ENCODE data around the gene MX2. TPM values are rescaled to one million over a fixed set of nuclear protein-coding genes. Genes with fewer than 3 reads are reported as not detected.
A peak's percentile ranks its signal among the peaks of the same experiment; 100 is the strongest.

Gene MX2
- total and polyA plus RNA-seq, 2 donors (not counting 1 experiment from before 2014, with no cell fraction given): 2.0 to 3.6 TPM

DNA sequence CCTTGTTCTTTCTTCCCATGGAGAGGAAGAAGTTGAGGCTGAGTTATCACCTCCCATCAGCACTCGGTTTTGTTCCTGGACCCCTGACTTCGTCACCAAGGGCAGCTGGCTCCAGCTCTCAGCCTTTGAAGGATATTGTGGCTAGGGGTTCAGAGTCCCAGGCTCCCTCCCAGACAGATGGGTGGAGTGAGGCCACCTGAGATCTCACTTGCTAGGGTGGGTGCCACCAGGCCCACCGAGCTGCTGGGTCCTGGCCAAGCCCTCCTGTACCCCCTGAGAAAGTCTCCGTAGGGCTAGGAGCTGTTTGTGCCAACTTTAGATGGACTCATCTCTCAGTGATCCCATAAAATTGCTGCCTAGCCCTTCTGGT lies 6.9 kb downstream of the MX2 start:
- no peaks in the 10 kb centered on the region for H3K79me2 ChIP-seq (ENCODE audit: control insufficient read depth, insufficient read depth, low read length)
- H3K4me1 ChIP-seq (ENCODE audit: control insufficient read depth, extremely low read depth, insufficient read depth, low read length): no peaks in the 10 kb centered on the region
- H3K27me3 ChIP-seq (ENCODE audit: control insufficient read depth, insufficient read depth, low read length): no peaks in the 10 kb centered on the region
- H3K4me3 ChIP-seq (replicated peaks in 1 of 4; ENCODE audit: control extremely low read depth in 1 of 4, insufficient read depth in 1 of 4, low read depth in 3 of 4, low read length in 4 of 4): no peak overlapping the region
- no peak overlapping the region for H3K9ac ChIP-seq (ENCODE audit: insufficient read depth, low read length)
- H3K36me3 ChIP-seq (ENCODE audit: control insufficient read depth, insufficient read depth, low read length): no peaks in the 10 kb centered on the region
- H2AFZ ChIP-seq (ENCODE audit: low read length): no peak overlapping the region
- TF ChIP-seq EZH2 (IDR thresholded peaks at IDR 0.05; ENCODE audit: low read length, missing control alignments): no peak
- TF ChIP-seq, protein P1, sequence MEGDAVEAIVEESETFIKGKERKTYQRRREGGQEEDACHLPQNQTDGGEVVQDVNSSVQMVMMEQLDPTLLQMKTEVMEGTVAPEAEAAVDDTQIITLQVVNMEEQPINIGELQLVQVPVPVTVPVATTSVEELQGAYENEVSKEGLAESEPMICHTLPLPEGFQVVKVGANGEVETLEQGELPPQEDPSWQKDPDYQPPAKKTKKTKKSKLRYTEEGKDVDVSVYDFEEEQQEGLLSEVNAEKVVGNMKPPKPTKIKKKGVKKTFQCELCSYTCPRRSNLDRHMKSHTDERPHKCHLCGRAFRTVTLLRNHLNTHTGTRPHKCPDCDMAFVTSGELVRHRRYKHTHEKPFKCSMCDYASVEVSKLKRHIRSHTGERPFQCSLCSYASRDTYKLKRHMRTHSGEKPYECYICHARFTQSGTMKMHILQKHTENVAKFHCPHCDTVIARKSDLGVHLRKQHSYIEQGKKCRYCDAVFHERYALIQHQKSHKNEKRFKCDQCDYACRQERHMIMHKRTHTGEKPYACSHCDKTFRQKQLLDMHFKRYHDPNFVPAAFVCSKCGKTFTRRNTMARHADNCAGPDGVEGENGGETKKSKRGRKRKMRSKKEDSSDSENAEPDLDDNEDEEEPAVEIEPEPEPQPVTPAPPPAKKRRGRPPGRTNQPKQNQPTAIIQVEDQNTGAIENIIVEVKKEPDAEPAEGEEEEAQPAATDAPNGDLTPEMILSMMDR (conservative IDR thresholded peaks at IDR 0.05 in 1 of 2, IDR thresholded peaks at IDR 0.05 in 1 of 2; ENCODE audit: low read depth in 1 of 2, low read length in 2 of 2): no peak
- H4K20me1 ChIP-seq (ENCODE audit: control insufficient read depth, extremely low read depth, insufficient read depth, low read length): no peaks in the 10 kb centered on the region
- no peak overlapping the region for H3K27ac ChIP-seq (ENCODE audit: insufficient read depth, low read length)
- H3K9me3 ChIP-seq (ENCODE audit: control insufficient read depth, insufficient read depth, low read depth, low read length): no peaks in the 10 kb centered on the region
- DNase-seq (ENCODE audit: low read depth in 2 of 2): no peak
- no peak overlapping the region for H3K4me2 ChIP-seq (ENCODE audit: extremely low read depth, insufficient read depth, low read length)

DNA sequence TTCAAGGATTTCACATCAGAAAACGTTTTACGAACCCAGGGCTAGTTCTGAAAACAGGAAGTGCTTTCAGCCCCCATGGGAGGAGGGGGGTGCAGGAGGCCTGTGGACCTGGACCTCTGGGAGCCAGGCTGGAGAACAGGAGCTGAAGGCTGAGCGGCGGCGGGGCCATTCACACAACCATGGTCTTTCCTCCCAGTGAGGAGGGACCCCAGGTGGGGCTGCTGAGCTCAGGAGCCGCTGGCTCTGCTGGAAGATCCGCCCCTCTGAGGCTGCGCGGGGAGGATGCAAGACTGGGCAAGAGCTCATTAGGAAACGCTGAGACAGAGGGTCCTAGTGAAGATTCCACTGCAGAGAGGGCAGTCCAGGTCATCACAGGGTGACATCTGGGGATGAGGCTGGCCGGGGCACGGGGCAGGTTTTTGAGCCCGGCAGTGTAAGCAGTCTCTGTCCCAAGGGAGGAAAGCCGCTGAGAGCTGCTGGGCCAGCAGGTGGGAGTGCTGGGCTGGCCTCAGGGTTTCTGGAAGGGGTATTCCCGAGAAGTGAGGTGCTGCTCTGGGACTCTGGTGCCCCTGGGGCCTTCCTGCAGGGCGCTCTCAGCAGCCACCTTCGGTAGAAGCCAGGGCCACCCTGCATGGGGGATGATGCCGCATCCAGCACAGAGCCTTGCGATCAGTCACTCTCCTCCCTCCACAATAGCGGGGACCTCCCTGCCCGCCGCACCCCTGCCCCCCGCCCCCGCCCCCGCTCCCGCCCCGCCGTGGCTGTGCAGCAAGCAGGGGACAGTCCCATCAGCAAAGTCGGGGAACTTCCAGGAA lies 7.5 kb downstream of the MX2 start:
- no peaks in the 10 kb centered on the region for H3K9me3 ChIP-seq (ENCODE audit: control insufficient read depth, insufficient read depth, low read depth, low read length)
- no peaks in the 10 kb centered on the region for H3K4me1 ChIP-seq (ENCODE audit: control insufficient read depth, extremely low read depth, insufficient read depth, low read length)
- H3K9ac ChIP-seq (ENCODE audit: insufficient read depth, low read length): no peak overlapping the region
- no peaks in the 10 kb centered on the region for H3K36me3 ChIP-seq (ENCODE audit: control insufficient read depth, insufficient read depth, low read length)
- no peak for DNase-seq (ENCODE audit: low read depth in 2 of 2)
- TF ChIP-seq, protein P1 (conservative IDR thresholded peaks at IDR 0.05 in 1 of 2, IDR thresholded peaks at IDR 0.05 in 1 of 2; ENCODE audit: low read depth in 1 of 2, low read length in 2 of 2): peak in 1 of 2 donors; percentile 4
- no peak for TF ChIP-seq EZH2 (IDR thresholded peaks at IDR 0.05; ENCODE audit: low read length, missing control alignments)
- no peaks in the 10 kb centered on the region for H4K20me1 ChIP-seq (ENCODE audit: control insufficient read depth, extremely low read depth, insufficient read depth, low read length)
- H3K4me3 ChIP-seq (replicated peaks in 1 of 4; ENCODE audit: control extremely low read depth in 1 of 4, insufficient read depth in 1 of 4, low read depth in 3 of 4, low read length in 4 of 4): no peak overlapping the region
- H3K27me3 ChIP-seq (ENCODE audit: control insufficient read depth, insufficient read depth, low read length): no peaks in the 10 kb centered on the region
- H3K4me2 ChIP-seq (ENCODE audit: extremely low read depth, insufficient read depth, low read length): no peak overlapping the region
- H3K79me2 ChIP-seq (ENCODE audit: control insufficient read depth, insufficient read depth, low read length): no peaks in the 10 kb centered on the region
- no peak overlapping the region for H3K27ac ChIP-seq (ENCODE audit: insufficient read depth, low read length)
- no peak overlapping the region for H2AFZ ChIP-seq (ENCODE audit: low read length)

DNA sequence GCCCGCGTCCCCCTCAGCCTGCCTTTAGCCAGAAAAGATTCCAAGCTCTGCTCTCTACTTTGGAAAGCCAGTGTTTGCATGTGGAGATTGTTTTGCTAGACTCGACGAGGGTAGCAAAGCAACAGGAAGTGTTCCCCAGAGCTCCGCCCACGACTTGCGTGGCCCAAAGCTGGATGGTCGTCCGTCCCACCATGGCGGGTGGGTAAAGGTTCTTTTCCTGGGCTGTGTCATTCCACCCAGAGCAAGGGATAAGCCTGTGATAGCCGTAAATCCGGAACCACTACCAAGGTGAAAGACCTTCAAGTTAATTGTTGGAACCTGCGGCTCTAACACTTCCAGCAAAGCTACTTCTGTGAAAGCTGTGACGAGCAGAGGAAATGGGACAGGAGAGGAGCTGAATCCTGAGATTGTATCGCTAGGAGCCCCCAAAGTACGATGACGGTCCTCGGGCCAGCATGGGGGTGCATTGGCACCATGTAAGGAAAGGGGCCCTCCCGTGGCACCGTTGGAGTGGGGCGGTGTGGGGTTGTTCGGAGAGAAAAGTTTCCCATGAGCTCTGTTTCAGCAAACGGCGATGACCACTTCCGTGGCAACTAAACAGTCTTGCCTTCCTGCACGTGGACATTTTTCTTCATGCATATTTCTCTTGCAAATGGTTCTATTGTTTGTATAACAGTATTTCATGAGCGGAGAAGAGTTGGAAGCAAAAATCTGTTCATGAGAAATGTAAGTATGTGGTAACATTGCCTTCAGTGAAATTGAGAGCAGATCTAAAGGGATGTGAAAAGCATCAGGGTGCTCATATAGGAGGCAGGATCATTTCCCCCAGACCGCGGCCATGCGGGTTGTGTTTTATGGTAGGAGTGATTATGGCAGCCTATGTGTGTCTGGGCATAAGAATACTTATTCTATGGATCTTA lies 8.4 kb downstream of the MX2 start:
- H3K27me3 ChIP-seq (ENCODE audit: control insufficient read depth, insufficient read depth, low read length): no peaks in the 10 kb centered on the region
- H3K79me2 ChIP-seq (ENCODE audit: control insufficient read depth, insufficient read depth, low read length): no peaks in the 10 kb centered on the region
- no peak overlapping the region for H3K4me3 ChIP-seq (replicated peaks in 1 of 4; ENCODE audit: control extremely low read depth in 1 of 4, insufficient read depth in 1 of 4, low read depth in 3 of 4, low read length in 4 of 4)
- H3K9me3 ChIP-seq (ENCODE audit: control insufficient read depth, insufficient read depth, low read depth, low read length): no peaks in the 10 kb centered on the region
- TF ChIP-seq, protein P1 (conservative IDR thresholded peaks at IDR 0.05 in 1 of 2, IDR thresholded peaks at IDR 0.05 in 1 of 2; ENCODE audit: low read depth in 1 of 2, low read length in 2 of 2): no peak
- TF ChIP-seq EZH2 (IDR thresholded peaks at IDR 0.05; ENCODE audit: low read length, missing control alignments): no peak
- DNase-seq (ENCODE audit: low read depth in 2 of 2): no peak
- H3K4me2 ChIP-seq (ENCODE audit: extremely low read depth, insufficient read depth, low read length): no peak overlapping the region
- H3K36me3 ChIP-seq (ENCODE audit: control insufficient read depth, insufficient read depth, low read length): no peaks in the 10 kb centered on the region
- no peak overlapping the region for H3K27ac ChIP-seq (ENCODE audit: insufficient read depth, low read length)
- H4K20me1 ChIP-seq (ENCODE audit: control insufficient read depth, extremely low read depth, insufficient read depth, low read length): no peaks in the 10 kb centered on the region
- H3K4me1 ChIP-seq (ENCODE audit: control insufficient read depth, extremely low read depth, insufficient read depth, low read length): no peaks in the 10 kb centered on the region
- no peak overlapping the region for H2AFZ ChIP-seq (ENCODE audit: low read length)
- no peak overlapping the region for H3K9ac ChIP-seq (ENCODE audit: insufficient read depth, low read length)

Data from fibroblast of lung (primary cell).